ENCODE results near the gene E2F1. TPM values are rescaled to one million over a fixed set of nuclear protein-coding genes. Genes with fewer than 3 reads are reported as not detected.
"Not testable (repeated sequence)": the region's sequence is repeated elsewhere in the genome, so short reads cannot be mapped to it uniquely, and the experiment has no call there.

Gene E2F1
- total and polyA plus RNA-seq, 4 experiments from 2014 or later, result 0.46 to 2.6 (median 1.6) TPM

- H3K27me3 ChIP-seq (ENCODE audit: insufficient read depth, low read length), result no peaks in the 10 kb centered on the region
- Mint-ChIP-seq H3K4me1 (peaks cover 6 to 29% (median 8%) of the 10 kb centered on the region in 4 donors), H3K36me3 (peaks cover 29 to 51% of the 10 kb centered on the region in 2 donors), H3K4me3 (no peak overlapping the region), H3K27me3 (no peaks in the 10 kb centered on the region), H3K9me3 (no peaks in the 10 kb centered on the region), H3K27ac (peak overlapping the region in 1 of 7 donors; percentile 6)
- ChIA-PET POLR2A (ENCODE audit: partially characterized antibody) (no interaction called here), CTCF (ENCODE audit: partially characterized antibody) (no interaction called here)
- intact Hi-C loops (cut with micrococcal nuclease), result no loop called here
- peaks cover 41% of the 10 kb centered on the region for H3K36me3 ChIP-seq (ENCODE audit: insufficient read depth, low read length)
- H3K27ac ChIP-seq (ENCODE audit: low read depth, low read length), result no peak overlapping the region
- DNase-seq, result no peak
- H3K9me3 ChIP-seq (ENCODE audit: control insufficient read depth in 1 of 2, low read length in 2 of 2), result no peaks in the 10 kb centered on the region
- H3K4me1 ChIP-seq (ENCODE audit: insufficient read depth, low read length), result peaks cover 12% of the 10 kb centered on the region
- H3K4me3 ChIP-seq (ENCODE audit: low read length in 2 of 2), result no peak overlapping the region
Observed at GRCh38 chr20:33644313-33645071, 41.7 kb downstream of the E2F1 start.

- intact Hi-C loops (cut with micrococcal nuclease), result no loop called here
- Histone ChIP-seq H3K4me1 (ENCODE audit: insufficient read depth, low read length) (no peaks in the 10 kb centered on the region), H3K27me3 (ENCODE audit: insufficient read depth, low read length) (no peaks in the 10 kb centered on the region), H3K36me3 (ENCODE audit: insufficient read depth, low read length) (peaks cover 60% of the 10 kb centered on the region), H3K4me3 (ENCODE audit: low read length in 2 of 2) (no peak overlapping the region), H3K9me3 (ENCODE audit: control insufficient read depth in 1 of 2, low read length in 2 of 2) (no peaks in the 10 kb centered on the region), H3K27ac (ENCODE audit: low read depth, low read length) (no peak overlapping the region)
- Mint-ChIP-seq H3K36me3 (peaks cover 45 to 71% of the 10 kb centered on the region in 2 donors), H3K4me3 (no peak overlapping the region), H3K27me3 (no peaks in the 10 kb centered on the region), H3K4me1 (no peaks in the 10 kb centered on the region), H3K27ac (no peak overlapping the region), H3K9me3 (no peaks in the 10 kb centered on the region)
- POLR2A ChIA-PET (ENCODE audit: partially characterized antibody), result interaction anchor here (1.2 kb wide), 1 partner anchor 23 kb away, joined by 3 read pairs; no protein-coding TSS in a partner anchor
- no peak for DNase-seq
- CTCF ChIA-PET (ENCODE audit: partially characterized antibody), result no interaction called here
Observed at GRCh38 chr20:33640287-33640686, 45.9 kb downstream of the E2F1 start.

DNA sequence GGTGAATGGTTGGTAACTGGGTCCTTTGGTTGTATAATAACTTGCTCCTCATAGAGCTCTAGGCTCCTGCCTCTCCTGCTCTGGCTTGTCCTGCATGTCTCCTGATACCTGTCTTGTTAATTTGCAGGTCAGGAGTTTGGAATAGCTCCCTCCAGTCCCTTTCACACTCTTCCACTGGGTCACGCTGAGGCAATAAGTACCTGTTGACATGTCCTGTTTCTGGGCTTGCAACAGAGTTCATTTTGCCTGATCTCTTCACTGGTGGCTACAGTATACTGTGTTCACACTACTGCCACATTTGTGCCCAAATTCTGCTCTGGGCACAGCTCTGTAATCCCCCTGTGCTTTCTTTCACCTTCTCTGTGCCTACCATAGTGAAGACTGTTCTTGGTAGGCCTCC, 49.4 kb downstream of the E2F1 start:
- Mint-ChIP-seq H3K4me3 (no peak overlapping the region), H3K4me1 (peaks cover 5 to 14% (median 6%) of the 10 kb centered on the region in 4 donors), H3K27ac (peak overlapping the region in 3 of 7 donors; percentile 19 to 46 (median 32)), H3K27me3 (no peaks in the 10 kb centered on the region), H3K36me3 (peaks cover 38 to 54% of the 10 kb centered on the region in 2 donors), H3K9me3 (no peaks in the 10 kb centered on the region)
- Histone ChIP-seq H3K9me3 (ENCODE audit: control insufficient read depth in 1 of 2, low read length in 2 of 2) (no peaks in the 10 kb centered on the region), H3K4me1 (ENCODE audit: insufficient read depth, low read length) (peaks cover 7% of the 10 kb centered on the region), H3K36me3 (ENCODE audit: insufficient read depth, low read length) (peaks cover 38% of the 10 kb centered on the region), H3K4me3 (ENCODE audit: low read length in 2 of 2) (no peak overlapping the region), H3K27me3 (ENCODE audit: insufficient read depth, low read length) (no peaks in the 10 kb centered on the region), H3K27ac (ENCODE audit: low read depth, low read length) (no peak overlapping the region)
- POLR2A ChIA-PET (ENCODE audit: partially characterized antibody), result no interaction called here
- DNase-seq, result no peak
- CTCF ChIA-PET (ENCODE audit: partially characterized antibody), result no interaction called here
- intact Hi-C loops (cut with micrococcal nuclease), result no loop called here

DNA sequence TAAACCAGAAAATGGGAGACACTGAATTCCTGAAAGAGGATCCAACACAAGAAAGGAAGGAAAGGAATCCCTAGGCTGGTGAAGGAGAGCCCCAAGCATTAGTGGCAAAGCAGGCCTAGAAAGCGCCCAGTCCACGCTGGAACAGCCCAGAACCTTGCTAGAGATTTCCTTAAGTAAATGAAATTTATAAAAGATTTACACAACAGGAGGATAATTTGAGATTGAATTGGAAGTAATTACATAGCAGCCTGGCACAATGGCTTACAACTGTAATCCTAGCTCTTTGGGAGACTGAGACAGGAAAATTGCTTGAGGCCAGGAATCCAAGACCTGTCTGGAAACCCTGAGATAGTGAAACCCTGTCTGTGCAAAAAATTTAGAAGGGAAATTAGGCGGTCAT, 50.8 kb downstream of the E2F1 start:
- intact Hi-C loops (cut with micrococcal nuclease), result no loop called here
- peaks cover 5 to 14% (median 10%) of the 10 kb centered on the region in 4 donors for H3K4me1 Mint-ChIP-seq
- peaks cover 42 to 56% of the 10 kb centered on the region in 2 donors for H3K36me3 Mint-ChIP-seq
- no peaks in the 10 kb centered on the region for H3K27me3 ChIP-seq (ENCODE audit: insufficient read depth, low read length)
- H3K9me3 ChIP-seq (ENCODE audit: control insufficient read depth in 1 of 2, low read length in 2 of 2), result no peaks in the 10 kb centered on the region
- ChIA-PET POLR2A (ENCODE audit: partially characterized antibody) (interaction anchor here (1.4 kb wide), 1 partner anchor 28 kb away, joined by 4 read pairs; no protein-coding TSS in a partner anchor), CTCF (ENCODE audit: partially characterized antibody) (interaction anchor here (0.7 kb wide), 1 partner anchor 17 kb away, joined by 3 read pairs; no protein-coding TSS in a partner anchor)
- peak overlapping the region in 3 of 7 donors; percentile 41 to 74 (median 42) for H3K27ac Mint-ChIP-seq
- peaks cover 35% of the 10 kb centered on the region for H3K36me3 ChIP-seq (ENCODE audit: insufficient read depth, low read length)
- DNase-seq, result no peak
- no peaks in the 10 kb centered on the region for H3K9me3 Mint-ChIP-seq
- H3K27ac ChIP-seq (ENCODE audit: low read depth, low read length), result no peak overlapping the region
- no peak overlapping the region for H3K4me3 Mint-ChIP-seq
- H3K4me3 ChIP-seq (ENCODE audit: low read length in 2 of 2), result no peak overlapping the region
- no peaks in the 10 kb centered on the region for H3K27me3 Mint-ChIP-seq
- H3K4me1 ChIP-seq (ENCODE audit: insufficient read depth, low read length), result peaks cover 7% of the 10 kb centered on the region

- H3K9me3 Mint-ChIP-seq; H3K9me3 ChIP-seq (ENCODE audit: control insufficient read depth in 1 of 2, low read length in 2 of 2); H3K4me1 ChIP-seq (ENCODE audit: insufficient read depth, low read length); H3K27ac ChIP-seq (ENCODE audit: low read depth, low read length); H3K27me3 ChIP-seq (ENCODE audit: insufficient read depth, low read length); POLR2A ChIA-PET (ENCODE audit: partially characterized antibody); CTCF ChIA-PET (ENCODE audit: partially characterized antibody); H3K4me3 ChIP-seq (ENCODE audit: low read length in 2 of 2); H3K4me3 Mint-ChIP-seq; H3K27me3 Mint-ChIP-seq; H3K27ac Mint-ChIP-seq; DNase-seq; intact Hi-C loops (cut with micrococcal nuclease): not testable (repeated sequence)
- peaks cover 46 to 58% of the 10 kb centered on the region in 2 donors for H3K36me3 Mint-ChIP-seq
- peaks cover 5 to 21% (median 10%) of the 10 kb centered on the region in 4 donors for H3K4me1 Mint-ChIP-seq
- peaks cover 23% of the 10 kb centered on the region for H3K36me3 ChIP-seq (ENCODE audit: insufficient read depth, low read length)
Observed at GRCh38 chr20:33631910-33632309, 54.3 kb downstream of the E2F1 start.

DNA sequence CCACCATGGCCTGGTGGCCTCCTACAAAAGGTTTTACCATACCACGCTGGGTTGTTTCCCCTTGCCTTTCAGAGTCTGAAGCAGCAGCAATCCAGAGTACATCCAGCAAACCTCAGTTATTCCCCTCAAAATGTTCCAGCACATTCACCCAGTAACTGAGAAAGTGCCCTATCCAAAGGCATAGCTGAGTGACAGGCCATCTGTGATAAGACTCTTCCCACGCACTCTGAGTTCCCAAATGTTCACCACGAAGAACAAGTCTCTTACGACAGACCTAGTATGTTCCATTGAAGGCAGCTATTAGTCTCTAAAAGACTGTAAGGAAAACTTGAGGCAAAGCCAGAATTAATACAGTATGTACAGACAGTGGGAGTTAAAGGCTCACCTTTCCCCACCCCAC, 55.7 kb downstream of the E2F1 start:
- Histone ChIP-seq H3K9me3 (ENCODE audit: control insufficient read depth in 1 of 2, low read length in 2 of 2) (no peaks in the 10 kb centered on the region), H3K4me1 (ENCODE audit: insufficient read depth, low read length) (peaks cover 7% of the 10 kb centered on the region), H3K27ac (ENCODE audit: low read depth, low read length) (no peak overlapping the region), H3K4me3 (ENCODE audit: low read length in 2 of 2) (no peak overlapping the region), H3K27me3 (ENCODE audit: insufficient read depth, low read length) (no peaks in the 10 kb centered on the region), H3K36me3 (ENCODE audit: insufficient read depth, low read length) (peaks cover 22% of the 10 kb centered on the region)
- no peak overlapping the region for H3K4me3 Mint-ChIP-seq
- peaks cover 48 to 61% of the 10 kb centered on the region in 2 donors for H3K36me3 Mint-ChIP-seq
- ChIA-PET CTCF (ENCODE audit: partially characterized antibody) (interaction anchor here (1.2 kb wide), 1 partner anchor 36 kb away, joined by 3 read pairs; the partner anchor contains the start of gene ACTL10), POLR2A (ENCODE audit: partially characterized antibody) (interaction anchor here (0.9 to 1.4 kb wide), 2 partner anchors 33 to 37 kb away, joined by 3 to 4 read pairs; no protein-coding TSS in a partner anchor)
- no peaks in the 10 kb centered on the region for H3K27me3 Mint-ChIP-seq
- H3K27ac Mint-ChIP-seq, result peak overlapping the region in 3 of 7 donors; percentile 21 to 52 (median 50)
- H3K9me3 Mint-ChIP-seq, result no peaks in the 10 kb centered on the region
- H3K4me1 Mint-ChIP-seq, result peaks cover 5 to 22% (median 11%) of the 10 kb centered on the region in 4 donors
- intact Hi-C loops (cut with micrococcal nuclease), result no loop called here
- DNase-seq, result no peak

GRCh38 chr20:33629979-33630378, 56.2 kb downstream of the E2F1 start:
- POLR2A ChIA-PET (ENCODE audit: partially characterized antibody), result no interaction called here
- intact Hi-C loops (cut with micrococcal nuclease), result no loop called here
- no peaks in the 10 kb centered on the region for H3K27me3 Mint-ChIP-seq
- CTCF ChIA-PET (ENCODE audit: partially characterized antibody), result interaction anchor here (1.2 kb wide), 1 partner anchor 37 kb away, joined by 3 read pairs; the partner anchor contains the start of gene ACTL10
- Histone ChIP-seq H3K36me3 (ENCODE audit: insufficient read depth, low read length) (peaks cover 22% of the 10 kb centered on the region), H3K4me3 (ENCODE audit: low read length in 2 of 2) (no peak overlapping the region), H3K9me3 (ENCODE audit: control insufficient read depth in 1 of 2, low read length in 2 of 2) (no peaks in the 10 kb centered on the region), H3K4me1 (ENCODE audit: insufficient read depth, low read length) (peaks cover 12% of the 10 kb centered on the region), H3K27me3 (ENCODE audit: insufficient read depth, low read length) (no peaks in the 10 kb centered on the region), H3K27ac (ENCODE audit: low read depth, low read length) (no peak overlapping the region)
- H3K36me3 Mint-ChIP-seq, result peaks cover 54 to 67% of the 10 kb centered on the region in 2 donors
- H3K4me1 Mint-ChIP-seq, result peaks cover 5 to 27% (median 14%) of the 10 kb centered on the region in 4 donors
- H3K9me3 Mint-ChIP-seq, result no peaks in the 10 kb centered on the region
- DNase-seq, result no peak
- H3K4me3 Mint-ChIP-seq, result no peak overlapping the region
- peak overlapping the region in 4 of 7 donors; percentile 21 to 52 (median 36) for H3K27ac Mint-ChIP-seq
